Measurements from ENCODE around the gene ATXN1. TPM values are rescaled to one million over a fixed set of nuclear protein-coding genes. Genes with fewer than 3 reads are reported as not detected.

ATXN1 gene
- total RNA-seq, 1 experiment from 2014 or later: 16.5 TPM

- Mint-ChIP-seq H3K27me3 (ENCODE audit: insufficient read depth, unreplicated experiment) (no peaks in the 10 kb centered on the region), H3K9me3 (ENCODE audit: unreplicated experiment) (no peaks in the 10 kb centered on the region), H3K36me3 (ENCODE audit: insufficient read depth, unreplicated experiment) (no peaks in the 10 kb centered on the region), H3K27ac (ENCODE audit: low read depth, unreplicated experiment) (no peak overlapping the region), H3K4me3 (ENCODE audit: unreplicated experiment) (no peak overlapping the region), H3K4me1 (ENCODE audit: insufficient read depth, unreplicated experiment) (peaks cover under 1% of the 10 kb centered on the region)
- CTCF ChIA-PET: interaction anchor here (0.6 to 8.1 kb wide), 20 partner anchors 8 to 573 kb away, joined by 3 to 90 read pairs (median 4); partner anchors contain the start of gene ATXN1
- no TSS peak for BruUV-seq (replicated peaks)
- intact Hi-C loops (cut with micrococcal nuclease): loop anchor here (5.0 kb wide), 2 partner anchors 455 to 575 kb away; no protein-coding TSS in a partner anchor
- no peak for DNase-seq (ENCODE audit: unreplicated experiment)
- TF ChIP-seq, protein P1, sequence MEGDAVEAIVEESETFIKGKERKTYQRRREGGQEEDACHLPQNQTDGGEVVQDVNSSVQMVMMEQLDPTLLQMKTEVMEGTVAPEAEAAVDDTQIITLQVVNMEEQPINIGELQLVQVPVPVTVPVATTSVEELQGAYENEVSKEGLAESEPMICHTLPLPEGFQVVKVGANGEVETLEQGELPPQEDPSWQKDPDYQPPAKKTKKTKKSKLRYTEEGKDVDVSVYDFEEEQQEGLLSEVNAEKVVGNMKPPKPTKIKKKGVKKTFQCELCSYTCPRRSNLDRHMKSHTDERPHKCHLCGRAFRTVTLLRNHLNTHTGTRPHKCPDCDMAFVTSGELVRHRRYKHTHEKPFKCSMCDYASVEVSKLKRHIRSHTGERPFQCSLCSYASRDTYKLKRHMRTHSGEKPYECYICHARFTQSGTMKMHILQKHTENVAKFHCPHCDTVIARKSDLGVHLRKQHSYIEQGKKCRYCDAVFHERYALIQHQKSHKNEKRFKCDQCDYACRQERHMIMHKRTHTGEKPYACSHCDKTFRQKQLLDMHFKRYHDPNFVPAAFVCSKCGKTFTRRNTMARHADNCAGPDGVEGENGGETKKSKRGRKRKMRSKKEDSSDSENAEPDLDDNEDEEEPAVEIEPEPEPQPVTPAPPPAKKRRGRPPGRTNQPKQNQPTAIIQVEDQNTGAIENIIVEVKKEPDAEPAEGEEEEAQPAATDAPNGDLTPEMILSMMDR (IDR thresholded peaks at IDR 0.05; ENCODE audit: unreplicated experiment): no peak
- POLR2A ChIA-PET: interaction anchor here (2.1 kb wide), 1 partner anchor 249 kb away, joined by 12 read pairs; the partner anchor contains the start of gene ATXN1
These were observed 248.5 kb downstream of the ATXN1 start for GRCh38 chr6:16512544-16513290.

- DNase-seq (ENCODE audit: unreplicated experiment): no peak
- Mint-ChIP-seq H3K4me1 (ENCODE audit: insufficient read depth, unreplicated experiment) (no peaks in the 10 kb centered on the region), H3K36me3 (ENCODE audit: insufficient read depth, unreplicated experiment) (no peaks in the 10 kb centered on the region), H3K27me3 (ENCODE audit: insufficient read depth, unreplicated experiment) (no peaks in the 10 kb centered on the region), H3K27ac (ENCODE audit: low read depth, unreplicated experiment) (no peak overlapping the region), H3K9me3 (ENCODE audit: unreplicated experiment) (no peaks in the 10 kb centered on the region), H3K4me3 (ENCODE audit: unreplicated experiment) (no peak overlapping the region)
- ChIA-PET CTCF (interaction anchor here (0.5 to 8.1 kb wide), 41 partner anchors 8 to 946 kb away, joined by 3 to 90 read pairs (median 4); partner anchors contain the start of gene ATXN1), POLR2A (interaction anchor here (0.7 to 2.1 kb wide), 5 partner anchors 13 to 250 kb away, joined by 3 to 12 read pairs (median 5); partner anchors contain the start of gene ATXN1)
- TF ChIP-seq, protein P1 (IDR thresholded peaks at IDR 0.05; ENCODE audit: unreplicated experiment): no peak
- intact Hi-C loops (cut with micrococcal nuclease): loop anchor here (1.0 to 5.0 kb wide), 5 partner anchors 180 to 575 kb away; no protein-coding TSS in a partner anchor
- BruUV-seq (replicated peaks): no TSS peak
These were observed 249.4 kb downstream of the ATXN1 start for GRCh38 chr6:16511723-16512489.

DNA sequence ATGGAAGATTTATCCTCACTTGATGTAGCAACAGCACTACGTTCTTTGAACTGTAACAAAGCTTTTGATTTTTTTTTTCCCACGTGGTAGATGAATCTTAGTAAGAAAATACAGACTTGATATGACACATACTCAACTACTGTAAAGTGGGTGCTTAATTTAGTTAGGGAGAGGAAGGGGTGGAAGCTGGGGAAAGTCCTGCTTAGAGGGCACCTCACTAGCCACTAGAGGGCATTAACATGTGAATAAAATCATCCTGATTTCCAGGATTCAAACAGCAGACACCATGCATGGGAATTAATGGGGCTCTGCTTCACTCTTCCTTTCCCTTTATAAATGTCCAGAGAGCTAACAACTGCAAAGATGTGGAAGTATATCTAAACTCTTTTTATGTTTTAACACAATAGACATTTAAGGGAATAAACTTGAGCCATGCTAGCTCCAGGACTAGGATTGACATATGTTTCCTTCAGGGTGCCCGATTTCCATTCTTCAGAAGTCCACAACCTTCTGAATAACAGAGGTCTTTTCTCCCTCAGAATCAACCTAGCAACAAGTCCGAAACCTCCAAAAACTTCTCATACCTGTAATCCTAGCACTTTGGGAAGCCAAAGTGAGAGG, 250.1 kb downstream of the ATXN1 start:
- TF ChIP-seq, protein P1 (IDR thresholded peaks at IDR 0.05; ENCODE audit: unreplicated experiment): peak; percentile 60
- Mint-ChIP-seq H3K4me3 (ENCODE audit: unreplicated experiment) (no peak overlapping the region), H3K27me3 (ENCODE audit: insufficient read depth, unreplicated experiment) (no peaks in the 10 kb centered on the region), H3K27ac (ENCODE audit: low read depth, unreplicated experiment) (peak overlapping the region; percentile 37), H3K4me1 (ENCODE audit: insufficient read depth, unreplicated experiment) (no peaks in the 10 kb centered on the region), H3K9me3 (ENCODE audit: unreplicated experiment) (no peaks in the 10 kb centered on the region), H3K36me3 (ENCODE audit: insufficient read depth, unreplicated experiment) (no peaks in the 10 kb centered on the region)
- no TSS peak for BruUV-seq (replicated peaks)
- CTCF ChIA-PET: interaction anchor here (0.5 to 8.1 kb wide), 48 partner anchors 9 to 947 kb away, joined by 3 to 90 read pairs (median 4); partner anchors contain the start of gene ATXN1
- intact Hi-C loops (cut with micrococcal nuclease): loop anchor here (1.0 to 5.0 kb wide), 5 partner anchors 179 to 576 kb away; no protein-coding TSS in a partner anchor
- POLR2A ChIA-PET: interaction anchor here (0.6 to 2.1 kb wide), 9 partner anchors 13 to 575 kb away, joined by 3 to 12 read pairs (median 4); partner anchors contain the start of gene ATXN1
- peak; percentile 57 for DNase-seq (ENCODE audit: unreplicated experiment)
